Tibial artery (tissue), 4 donors: ENCODE results near the gene MAP3K4.
"Not testable (repeated sequence)": the region's sequence is repeated elsewhere in the genome, so short reads cannot be mapped to it uniquely, and the experiment has no call there.

Experiments used
- DNase-seq, 2 donors: peaks; one replicate each; pipeline ENCODE4 v3.0.0-alpha.2; 2019
- H3K27ac ChIP-seq, 2 donors: fragments of 200-600 bp; sonication (generic) in 1 of 2; 1 replicate in 1 of 2; 2 replicates in 1 of 2; pipeline ENCODE4 v1.5.1; 2018 to 2019; ENCODE audit warnings: mild to moderate bottlenecking in 1 of 2
- H3K27me3 ChIP-seq, 2 donors: fragments of 200-600 bp; sonication (generic) in 1 of 2; one replicate each; pipeline versions ENCODE4 v1.5.1 to v1.6.0; 2016 to 2019
- H3K36me3 ChIP-seq, 3 donors: fragments of 200-600 bp; sonication (generic) in 2 of 3; one replicate each; pipeline ENCODE4 v1.5.1; 2016 to 2019; ENCODE audit warnings: mild to moderate bottlenecking in 2 of 3
- H3K4me1 ChIP-seq, 4 donors: fragments of 200-600 bp; sonication (generic) in 2 of 4; 1 replicate in 3 of 4; 2 replicates in 1 of 4; pipeline ENCODE4 v1.5.1; 2016 to 2019
- H3K4me3 ChIP-seq, 2 donors: fragments of 200-600 bp; sonication (generic) in 1 of 2; 1 replicate in 1 of 2; 2 replicates in 1 of 2; pipeline ENCODE4 v1.5.1; 2018 to 2019; ENCODE audit warnings: mild to moderate bottlenecking in 2 of 2
- H3K9me3 ChIP-seq, 3 donors: fragments of 200-600 bp; sonication (generic) in 1 of 3; one replicate each; pipeline ENCODE4 v1.5.1; 2016 to 2019
- intact Hi-C: fragments of 100-400 bp; cut with DNase I; formaldehyde crosslinking; loops from one replicate; pipeline ENCODE4 v1.15.0; 2023; ENCODE audit warnings: low total_unique reads
- TF ChIP-seq, protein P1 (sequence below), 2 experiments: fragments of 200-600 bp in 1 of 2; fragments of 450-650 bp in 1 of 2; IDR thresholded peaks; one replicate each; pipeline ENCODE4 v1.5.1; 2017 to 2019; ENCODE audit warnings: antibody characterized with exemption in 2 of 2, mild to moderate bottlenecking in 1 of 2, moderate library complexity in 1 of 2

Gene MAP3K4

DNA sequence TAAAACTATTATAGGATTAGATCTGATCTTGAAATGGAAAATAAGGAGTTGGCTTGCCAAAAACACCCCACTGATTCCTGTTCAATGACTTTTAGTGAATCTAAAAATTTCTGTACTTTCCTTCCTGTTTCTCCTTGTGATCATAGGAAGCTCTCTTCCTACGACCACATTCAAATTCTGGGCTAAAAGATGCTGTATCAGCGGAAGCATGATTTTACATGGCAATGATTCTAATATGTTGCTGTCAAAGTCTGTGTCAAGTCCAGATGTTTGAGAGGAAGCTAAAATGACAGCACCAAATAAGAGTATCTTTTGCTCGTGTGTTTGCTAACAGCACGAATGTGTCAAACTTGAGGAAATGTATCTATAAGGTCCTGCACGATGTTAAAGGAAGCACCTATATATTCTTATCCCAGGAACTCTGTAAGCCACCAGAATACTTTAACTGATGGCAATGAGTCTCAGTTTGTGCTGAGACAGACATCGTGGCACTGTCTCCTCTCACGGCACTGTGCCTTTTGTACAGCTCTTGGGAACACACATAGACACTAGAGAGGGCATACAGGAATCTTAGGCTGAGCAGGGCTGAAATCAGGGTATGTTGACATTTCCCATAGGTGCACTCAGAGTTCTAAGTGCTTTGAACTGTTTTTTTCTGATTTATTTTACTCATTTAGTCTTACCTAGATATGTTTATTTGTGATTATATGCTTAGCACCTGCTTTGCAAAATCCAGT is 24.9 kb upstream of the MAP3K4 start:
- Histone ChIP-seq H3K27ac (no peak overlapping the region), H3K4me1 (peaks cover 0 to 7% (median 0%) of the 10 kb centered on the region in 4 donors), H3K36me3 (no peaks in the 10 kb centered on the region), H3K9me3 (no peaks in the 10 kb centered on the region), H3K27me3 (no peaks in the 10 kb centered on the region), H3K4me3 (no peak overlapping the region)
- intact Hi-C loops, result no loop called here
- DNase-seq, result no peak
- TF ChIP-seq, protein P1, sequence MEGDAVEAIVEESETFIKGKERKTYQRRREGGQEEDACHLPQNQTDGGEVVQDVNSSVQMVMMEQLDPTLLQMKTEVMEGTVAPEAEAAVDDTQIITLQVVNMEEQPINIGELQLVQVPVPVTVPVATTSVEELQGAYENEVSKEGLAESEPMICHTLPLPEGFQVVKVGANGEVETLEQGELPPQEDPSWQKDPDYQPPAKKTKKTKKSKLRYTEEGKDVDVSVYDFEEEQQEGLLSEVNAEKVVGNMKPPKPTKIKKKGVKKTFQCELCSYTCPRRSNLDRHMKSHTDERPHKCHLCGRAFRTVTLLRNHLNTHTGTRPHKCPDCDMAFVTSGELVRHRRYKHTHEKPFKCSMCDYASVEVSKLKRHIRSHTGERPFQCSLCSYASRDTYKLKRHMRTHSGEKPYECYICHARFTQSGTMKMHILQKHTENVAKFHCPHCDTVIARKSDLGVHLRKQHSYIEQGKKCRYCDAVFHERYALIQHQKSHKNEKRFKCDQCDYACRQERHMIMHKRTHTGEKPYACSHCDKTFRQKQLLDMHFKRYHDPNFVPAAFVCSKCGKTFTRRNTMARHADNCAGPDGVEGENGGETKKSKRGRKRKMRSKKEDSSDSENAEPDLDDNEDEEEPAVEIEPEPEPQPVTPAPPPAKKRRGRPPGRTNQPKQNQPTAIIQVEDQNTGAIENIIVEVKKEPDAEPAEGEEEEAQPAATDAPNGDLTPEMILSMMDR (IDR thresholded peaks at IDR 0.05), result no peak

DNA sequence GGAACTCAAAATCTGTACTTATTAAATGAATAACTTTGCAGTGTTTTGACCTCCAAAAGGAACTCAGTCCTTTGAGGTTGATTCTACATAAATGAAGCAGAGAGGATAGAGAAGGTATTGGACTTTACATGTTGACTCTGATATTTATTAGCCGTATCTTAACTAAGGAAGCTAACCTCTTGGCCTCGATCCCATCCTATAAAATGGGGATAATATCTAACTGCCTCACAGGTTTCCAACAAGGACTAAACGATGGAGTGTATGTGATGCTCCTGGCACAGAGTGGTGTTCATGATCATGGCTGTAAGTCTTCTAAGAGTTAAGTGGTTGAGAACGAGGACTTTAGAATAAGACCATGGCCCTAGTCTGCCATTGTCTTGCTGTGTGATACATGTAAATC is 24.2 kb upstream of the MAP3K4 start:
- TF ChIP-seq, protein P1 (IDR thresholded peaks at IDR 0.05), result no peak
- Histone ChIP-seq H3K36me3 (no peaks in the 10 kb centered on the region), H3K9me3 (no peaks in the 10 kb centered on the region), H3K4me3 (no peak overlapping the region), H3K4me1 (peaks cover 0 to 7% (median 0%) of the 10 kb centered on the region in 4 donors), H3K27me3 (no peaks in the 10 kb centered on the region), H3K27ac (no peak overlapping the region)
- no peak for DNase-seq
- intact Hi-C loops, result no loop called here

DNA sequence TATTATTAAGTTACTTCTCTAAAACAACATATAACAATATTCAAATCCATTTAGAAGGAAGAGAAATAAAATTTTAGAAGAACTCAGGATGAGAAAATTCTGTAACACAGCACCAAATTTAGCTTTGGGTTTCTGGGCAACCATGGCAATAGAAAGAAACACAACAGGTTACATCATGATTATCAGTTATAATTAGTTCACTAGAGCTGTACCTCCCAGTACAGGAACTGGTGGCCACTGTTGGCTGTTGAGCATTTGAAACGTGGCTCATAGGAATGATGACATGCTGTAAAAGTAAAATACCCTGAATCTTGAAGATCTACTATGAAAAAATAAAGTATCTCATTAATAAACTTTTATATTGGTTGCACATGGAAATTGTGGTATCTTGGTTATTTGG is 23.7 kb upstream of the MAP3K4 start:
- H3K27me3 ChIP-seq, result no peaks in the 10 kb centered on the region
- no peaks in the 10 kb centered on the region for H3K36me3 ChIP-seq
- TF ChIP-seq, protein P1 (IDR thresholded peaks at IDR 0.05), result no peak
- no peak overlapping the region for H3K4me3 ChIP-seq
- H3K4me1 ChIP-seq, result peaks cover 0 to 7% (median 0%) of the 10 kb centered on the region in 4 donors
- H3K27ac ChIP-seq, result no peak overlapping the region
- DNase-seq, result no peak
- intact Hi-C loops, result no loop called here
- no peaks in the 10 kb centered on the region for H3K9me3 ChIP-seq

DNA sequence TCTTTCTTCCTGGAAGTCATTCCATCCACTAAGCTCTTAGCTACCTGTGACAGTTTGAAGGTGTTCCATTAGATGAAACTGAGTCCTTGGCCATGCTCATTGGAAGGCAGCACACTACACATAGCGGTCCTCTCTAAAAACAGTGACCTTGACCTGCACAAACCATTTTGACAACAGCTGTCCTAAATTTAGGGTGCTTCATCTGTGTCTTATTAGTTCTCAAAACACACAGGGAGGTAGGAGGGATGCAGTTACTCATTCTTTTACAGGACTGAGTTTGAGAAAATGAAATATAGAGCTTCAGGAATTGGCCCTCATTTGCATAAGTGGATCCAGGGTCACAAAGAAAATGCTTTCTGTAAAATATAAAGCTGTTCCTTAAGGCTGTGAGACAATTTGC is 20.4 kb upstream of the MAP3K4 start:
- intact Hi-C loops, result no loop called here
- H3K9me3 ChIP-seq, result no peaks in the 10 kb centered on the region
- no peaks in the 10 kb centered on the region for H3K27me3 ChIP-seq

DNA sequence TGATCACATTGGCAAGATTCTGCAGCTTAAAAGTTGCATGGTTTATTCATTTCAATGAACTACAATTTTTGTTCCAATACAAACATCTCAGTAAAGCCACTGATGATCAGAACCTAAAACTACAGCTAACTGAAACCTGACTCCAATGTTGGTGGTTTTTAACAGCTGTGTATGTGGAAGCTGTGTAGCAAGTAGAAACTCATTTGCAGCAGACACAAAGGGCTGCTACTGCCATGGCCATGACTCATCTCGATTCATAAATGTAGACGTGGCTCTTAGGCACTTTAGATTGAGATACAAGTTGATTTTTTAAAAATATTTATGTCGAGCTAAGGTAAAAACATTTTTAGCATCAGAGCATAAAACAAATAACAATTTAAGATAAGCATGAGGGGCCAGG is 19.5 kb upstream of the MAP3K4 start:
- Histone ChIP-seq H3K9me3 (no peaks in the 10 kb centered on the region), H3K27me3 (no peaks in the 10 kb centered on the region), H3K36me3 (no peaks in the 10 kb centered on the region), H3K4me1 (peaks cover 0 to 22% (median 0%) of the 10 kb centered on the region in 4 donors), H3K4me3 (no peak overlapping the region), H3K27ac (no peak overlapping the region)
- intact Hi-C loops, result no loop called here
- DNase-seq, result no peak
- TF ChIP-seq, protein P1 (IDR thresholded peaks at IDR 0.05), result no peak

More for the DNA sequence above, 20.4 kb upstream of the MAP3K4 start:
- H3K36me3 ChIP-seq, result no peaks in the 10 kb centered on the region
- no peak overlapping the region for H3K27ac ChIP-seq
- TF ChIP-seq, protein P1 (IDR thresholded peaks at IDR 0.05), result no peak
- H3K4me1 ChIP-seq, result peaks cover 0 to 22% (median 0%) of the 10 kb centered on the region in 4 donors
- no peak overlapping the region for H3K4me3 ChIP-seq
- no peak for DNase-seq

DNA sequence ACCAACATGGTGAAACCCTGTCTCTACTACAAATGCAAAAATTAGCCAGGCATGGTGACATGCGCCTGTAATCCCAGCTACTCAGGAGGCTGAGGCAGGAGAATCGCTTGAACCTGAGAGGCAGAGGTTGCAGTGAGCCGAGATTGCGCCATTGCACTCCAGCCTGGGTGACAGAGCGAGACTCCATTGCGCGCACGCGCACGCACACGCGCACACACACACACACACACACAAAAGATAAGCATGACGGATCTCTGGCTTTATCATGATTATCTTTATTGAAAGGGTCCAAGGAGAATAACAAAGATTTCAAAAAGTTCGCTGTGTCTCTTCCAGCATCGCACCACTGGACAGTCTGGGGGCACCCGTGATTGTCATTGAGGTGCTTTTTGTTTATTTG is 19.0 kb upstream of the MAP3K4 start:
- H3K4me3 ChIP-seq, H3K36me3 ChIP-seq, H3K9me3 ChIP-seq, DNase-seq, intact Hi-C loops, H3K27ac ChIP-seq, H3K27me3 ChIP-seq: not testable (repeated sequence)
- peaks cover 0 to 19% (median 0%) of the 10 kb centered on the region in 4 donors for H3K4me1 ChIP-seq
